ENCODE measurements around the gene PSMA4. TPM values are rescaled to one million over a fixed set of nuclear protein-coding genes. Genes with fewer than 3 reads are reported as not detected.

PSMA4 gene
- total and polyA plus RNA-seq, 10 of the 15 experiments (the other 5 are each of a cell fraction or from before 2014, with no cell fraction given): 210 to 1,221 (median 546) TPM

- TF ChIP-seq TCF12 (IDR thresholded peaks at IDR 0.05; ENCODE audit: low read depth, low read length): no peak
- TF ChIP-seq POU2F2 (IDR thresholded peaks at IDR 0.05; ENCODE audit: borderline replicate concordance, low read depth, low read length): no peak
- no peak for TF ChIP-seq POLR2AphosphoS2 (IDR thresholded peaks at IDR 0.05; ENCODE audit: low read depth, low read length)
- TF ChIP-seq SIX5 (IDR thresholded peaks at IDR 0.05; ENCODE audit: low read depth, low read length, severe bottlenecking): no peak
- no peak for TF ChIP-seq YY1 (IDR thresholded peaks at IDR 0.05; ENCODE audit: low read depth, low read length)
- no peak for TF ChIP-seq ASH2L (IDR thresholded peaks at IDR 0.05; ENCODE audit: borderline replicate concordance, low read depth)
- no peak for TF ChIP-seq NFXL1 (IDR thresholded peaks at IDR 0.05; ENCODE audit: borderline replicate concordance)
- TF ChIP-seq SKIL (IDR thresholded peaks at IDR 0.05; ENCODE audit: low read depth, poor library complexity, severe bottlenecking): no peak
These were observed 31.1 kb downstream of the PSMA4 start (continued) for GRCh38 chr15:78571382-78571781.

- intact Hi-C loops (cut with micrococcal nuclease; ENCODE audit: unreplicated experiment) (no loop called here), in situ Hi-C loops (cut with MboI) (no loop called here)
- Histone ChIP-seq H3K27ac (ENCODE audit: control insufficient read depth, insufficient read depth) (no peak overlapping the region), H2AFZ (ENCODE audit: control insufficient read depth, low read depth, low read length) (no peak overlapping the region), H4K20me1 (ENCODE audit: control insufficient read depth, insufficient read depth) (no peaks in the 10 kb centered on the region), H3K4me1 (ENCODE audit: control insufficient read depth, insufficient read depth, low read length) (no peaks in the 10 kb centered on the region), H3K9ac (ENCODE audit: control insufficient read depth, insufficient read depth, low read length) (no peak overlapping the region), H3K79me2 (ENCODE audit: control insufficient read depth, insufficient read depth, low read length) (peaks cover 3% of the 10 kb centered on the region), H3K36me3 (ENCODE audit: control insufficient read depth in 2 of 2, insufficient read depth in 2 of 2, low read length in 1 of 2) (no peaks in the 10 kb centered on the region), H3K4me3 (no peak overlapping the region), H3K27me3 (replicated peaks in 1 of 2; ENCODE audit: control insufficient read depth in 2 of 2, insufficient read depth in 2 of 2, low read length in 1 of 2) (no peaks in the 10 kb centered on the region), H3K4me2 (ENCODE audit: control insufficient read depth, insufficient read depth) (no peak overlapping the region), H3K9me3 (replicated peaks; ENCODE audit: control insufficient read depth, insufficient read depth, low read length) (no peaks in the 10 kb centered on the region)
- CTCF ChIA-PET: interaction anchor here (0.6 kb wide), 1 partner anchor 31 kb away, joined by 3 read pairs; no protein-coding TSS in a partner anchor
- SMC1A ChIA-PET (ENCODE audit: uncharacterized antibody, unreplicated experiment): no interaction called here
- DNase-seq (ENCODE audit: low read depth, low spot score) (no peak), FAIRE-seq (no peak), ATAC-seq (no peak)
- WGBS (ENCODE audit: insufficient coverage, insufficient replicate concordance, low lambda C conversion rate, missing lambda C conversion rate): 71% methylated on average over 4 of the region's 4 CpGs
- POLR2A ChIA-PET: no interaction called here
- no TSS peak for BruUV-seq (replicated peaks)
- RAD21 ChIA-PET (ENCODE audit: unreplicated experiment): no interaction called here
- no peak for TF ChIP-seq HSF1 (IDR thresholded peaks at IDR 0.05; ENCODE audit: low read depth, low read length)
- no peak for TF ChIP-seq BCL3 (IDR thresholded peaks at IDR 0.05; ENCODE audit: borderline replicate concordance, insufficient read depth, low read depth, low read length, poor library complexity, severe bottlenecking)
- no peak for TF ChIP-seq STAT3 (IDR thresholded peaks at IDR 0.05; ENCODE audit: low read depth, low read length)
- no peak for TF ChIP-seq JUNB (IDR thresholded peaks at IDR 0.05)
- no peak for TF ChIP-seq YY1 (IDR thresholded peaks at IDR 0.05; ENCODE audit: low read depth, low read length)
- TF ChIP-seq HDGF (IDR thresholded peaks at IDR 0.05): no peak
- no peak for TF ChIP-seq ATF2 (IDR thresholded peaks at IDR 0.05; ENCODE audit: low read length)
- TF ChIP-seq ATF3 (IDR thresholded peaks at IDR 0.05; ENCODE audit: borderline replicate concordance, extremely low read depth, low read depth, low read length): no peak
- no peak for TF ChIP-seq MAX (IDR thresholded peaks at IDR 0.05; ENCODE audit: low read depth, low read length)
- no peak for TF ChIP-seq SPI1 (IDR thresholded peaks at IDR 0.05; ENCODE audit: borderline replicate concordance, insufficient read depth, low read depth, low read length)
These were observed 33.2 kb downstream of the PSMA4 start for GRCh38 chr15:78573416-78573815.
